SIG-M5 (cell line): ENCODE results near the gene PLEKHA3.
A peak's percentile ranks its signal among the peaks of the same experiment; 100 is the strongest.
"Not testable (repeated sequence)": the region's sequence is repeated elsewhere in the genome, so short reads cannot be mapped to it uniquely, and the experiment has no call there.

Source experiments
- DNase-seq: peaks from one replicate; lab custom pipeline; 2025; lab: John Stamatoyannopoulos, UW

PLEKHA3 gene

GRCh38 chr2:178480227-178481181 is at the start of gene PLEKHA3:
TSS of gene PLEKHA3 (plus strand) at chr2:178480457. CDS start at chr2:178480870, 413 bp downstream.
- DNase-seq: peak; percentile 63

DNA sequence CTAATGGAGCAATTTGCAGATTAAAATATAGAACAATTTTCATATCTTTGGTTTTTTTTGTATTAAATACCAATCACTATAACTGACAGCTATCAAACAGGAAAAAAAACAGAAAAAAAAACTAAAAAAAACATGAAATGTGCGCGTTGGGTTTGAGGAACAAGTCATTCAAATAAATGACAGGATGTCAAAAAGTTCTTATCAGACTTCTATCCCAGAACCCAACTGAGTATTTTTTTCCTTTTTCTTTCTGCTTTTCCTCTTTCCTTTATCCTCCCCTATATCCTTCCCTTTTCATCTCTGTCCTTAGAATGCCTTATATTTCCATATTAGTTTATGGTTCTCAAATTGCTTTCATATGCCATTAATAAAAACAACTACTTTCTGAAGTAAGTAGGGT is 43.6 kb upstream of the PLEKHA3 start:
- no peak for DNase-seq

- DNase-seq: no peak
Observed at GRCh38 chr2:178441426-178441825, 38.8 kb upstream of the PLEKHA3 start.

- no peak for DNase-seq
Observed at GRCh38 chr2:178448968-178449661, 31.1 kb upstream of the PLEKHA3 start.

- no peak for DNase-seq
Observed at GRCh38 chr2:178449700-178450523, 30.3 kb upstream of the PLEKHA3 start.

- DNase-seq: no peak
Observed at GRCh38 chr2:178450524-178450773, 29.8 kb upstream of the PLEKHA3 start.

DNA sequence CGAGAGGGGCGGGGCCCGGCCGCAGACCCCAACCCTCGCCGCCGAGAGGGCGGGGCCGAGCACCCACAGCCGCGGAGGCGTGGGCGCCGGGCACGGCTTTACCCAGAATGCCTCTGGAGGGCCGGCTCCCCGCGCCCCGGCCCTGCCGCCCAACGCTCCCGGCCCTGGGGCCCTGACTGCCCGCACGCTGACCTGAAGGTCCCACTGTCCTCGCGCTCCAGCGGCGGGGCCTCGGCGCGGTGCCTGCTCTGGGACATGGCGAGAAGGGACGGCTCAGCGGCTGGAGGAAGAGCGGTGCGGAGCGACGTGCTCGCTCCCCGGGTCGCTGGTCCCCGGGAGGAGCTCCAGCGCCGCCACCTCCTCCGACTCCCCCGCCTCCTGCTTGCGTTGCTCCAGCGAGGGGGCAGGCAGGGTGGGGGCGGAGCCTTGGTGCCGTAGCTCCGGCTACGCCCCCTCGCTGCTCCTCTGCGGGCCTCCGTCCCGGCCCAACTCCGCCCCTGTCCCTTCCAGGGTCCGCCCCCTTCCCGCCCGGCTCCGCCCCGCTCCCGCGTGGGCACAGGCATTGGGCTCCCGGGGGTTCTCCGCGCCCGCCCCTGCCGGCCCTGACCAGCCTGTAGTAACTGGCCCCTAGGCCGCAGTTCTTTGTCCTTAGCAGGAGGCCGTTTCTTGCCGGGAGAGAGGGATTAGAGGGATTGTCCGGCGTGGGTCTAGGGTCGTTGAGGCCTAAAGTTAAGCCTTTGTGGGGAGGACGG is 29.3 kb upstream of the PLEKHA3 start, which contains the start of the genes PJVK and PRKRA:
PJVK (plus strand) TSS at position 605 of the 752 bp plus-strand sequence. CDS start 2,032 bp downstream, outside the sequence.
PRKRA (minus strand) TSS at position 402 of the 752 bp plus-strand sequence; CDS start at position 257, 145 bp downstream.
- peak; percentile 69 for DNase-seq

GRCh38 chr2:178452334-178452733 is 27.9 kb upstream of the PLEKHA3 start:
- no peak for DNase-seq

DNA sequence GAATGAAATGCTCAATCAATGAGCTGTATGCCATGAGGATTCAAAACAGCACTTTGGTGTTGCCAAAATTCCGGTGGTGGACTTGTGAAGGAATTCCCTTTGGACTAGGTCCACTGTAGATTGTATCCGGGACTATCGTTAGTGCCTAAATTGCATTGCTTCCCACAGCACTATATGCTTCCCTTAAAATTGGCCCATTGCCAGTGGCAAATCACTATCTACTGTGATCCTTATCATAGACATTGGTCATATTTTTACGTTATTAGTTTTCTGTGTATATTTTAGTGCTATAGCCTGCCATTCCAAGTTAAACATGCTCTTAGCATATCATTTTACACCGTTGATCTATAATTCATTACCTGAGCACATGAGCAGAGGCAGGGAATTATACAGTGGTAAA is 27.4 kb upstream of the PLEKHA3 start:
- DNase-seq: no peak

DNA sequence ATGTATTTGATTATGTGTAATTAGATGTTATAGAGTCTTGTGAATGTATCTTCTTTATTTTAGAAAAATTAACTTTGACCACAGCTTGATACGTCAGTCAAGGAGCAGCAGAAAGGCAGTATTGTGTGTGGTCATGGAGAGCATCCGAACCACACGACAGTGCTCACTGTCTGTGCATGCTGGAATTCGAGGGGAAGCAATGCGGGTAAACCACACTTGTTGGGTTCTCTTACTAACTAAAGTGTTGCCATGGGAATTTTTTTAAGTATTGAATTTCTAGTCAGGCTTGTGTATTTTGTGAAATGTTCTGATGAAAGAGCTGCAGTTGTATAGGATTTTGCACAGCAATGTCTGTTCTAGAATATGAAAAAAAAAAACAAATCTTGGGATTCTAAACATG is 24.3 kb upstream of the PLEKHA3 start:
- DNase-seq: no peak

DNA sequence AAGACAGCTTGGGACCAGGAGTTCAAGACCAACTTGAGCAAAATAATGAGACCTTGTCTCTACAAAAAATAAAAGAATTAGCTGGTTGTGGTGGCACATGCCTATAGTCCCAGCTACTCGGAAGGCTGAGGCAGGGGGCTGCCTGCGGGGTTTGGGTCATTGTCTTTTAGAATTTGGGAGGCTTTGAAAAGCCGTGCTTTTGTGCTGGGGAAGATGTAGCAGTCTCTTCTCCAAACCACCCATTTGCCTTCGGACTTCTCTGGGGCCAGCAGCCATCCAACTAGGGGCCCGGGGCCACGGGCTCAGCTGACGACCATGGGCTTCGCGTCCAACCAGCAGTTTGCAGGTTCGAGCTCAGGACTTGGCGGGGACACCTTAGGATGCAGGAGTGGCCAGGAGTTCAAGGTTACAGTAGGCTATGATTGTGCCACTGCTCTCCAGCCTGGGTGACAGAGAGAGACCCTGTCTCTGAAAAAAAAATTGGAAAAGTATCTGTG is 22.8 kb upstream of the PLEKHA3 start:
- no peak for DNase-seq

DNA sequence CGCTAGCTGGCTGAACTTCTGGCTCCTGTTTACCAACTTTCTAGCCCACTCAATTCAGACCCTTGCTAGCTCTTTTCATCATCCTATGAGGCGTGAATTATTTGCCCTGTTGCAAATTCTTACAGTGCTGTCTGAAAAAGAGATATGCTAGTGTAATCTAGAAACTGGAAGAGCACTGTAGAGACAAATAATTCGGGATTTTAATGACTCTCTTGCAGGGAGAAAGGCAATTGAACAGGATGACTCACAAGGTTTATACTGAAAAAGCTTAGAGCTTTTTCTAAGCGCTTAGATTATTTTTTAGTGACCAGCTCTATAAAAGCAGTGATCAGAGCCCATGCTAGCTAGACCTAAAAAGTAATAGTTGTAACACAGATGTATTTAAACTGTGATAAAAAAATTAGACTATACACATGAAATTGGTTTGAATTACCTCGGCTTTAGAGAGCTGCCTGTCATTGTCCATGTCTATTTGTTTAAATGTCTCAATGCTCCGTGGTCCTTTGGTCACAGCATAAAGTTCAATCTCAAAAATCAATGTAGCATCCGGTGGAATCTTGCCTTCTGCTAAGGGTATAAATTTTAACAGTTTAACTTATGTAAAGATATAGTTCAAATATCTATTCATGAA is 10.9 kb upstream of the PLEKHA3 start:
- no peak for DNase-seq

- not testable (repeated sequence) for DNase-seq
Observed at GRCh38 chr2:178471313-178471712, 8.9 kb upstream of the PLEKHA3 start.

GRCh38 chr2:178473373-178473772 is 6.9 kb upstream of the PLEKHA3 start:
- no peak for DNase-seq

DNA sequence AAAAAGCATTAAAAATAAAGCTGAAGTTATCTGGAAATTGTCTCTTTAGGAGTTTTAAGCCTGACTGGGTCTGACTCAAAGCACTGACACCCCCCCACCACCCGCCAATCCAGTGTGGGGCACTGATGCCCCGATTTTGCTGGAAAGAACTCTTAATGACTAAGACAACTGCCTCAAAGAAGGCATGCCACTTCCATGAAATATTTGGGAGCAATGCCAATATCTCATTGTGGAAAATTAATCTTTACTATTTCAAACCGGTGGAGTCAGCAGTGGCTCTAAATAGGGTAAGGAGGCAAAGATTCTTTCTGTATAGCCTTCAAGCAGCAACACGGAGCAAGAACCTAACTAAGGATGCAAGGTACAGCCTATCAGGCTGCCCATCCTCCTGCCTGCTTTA is 6.3 kb upstream of the PLEKHA3 start:
- DNase-seq: no peak

DNA sequence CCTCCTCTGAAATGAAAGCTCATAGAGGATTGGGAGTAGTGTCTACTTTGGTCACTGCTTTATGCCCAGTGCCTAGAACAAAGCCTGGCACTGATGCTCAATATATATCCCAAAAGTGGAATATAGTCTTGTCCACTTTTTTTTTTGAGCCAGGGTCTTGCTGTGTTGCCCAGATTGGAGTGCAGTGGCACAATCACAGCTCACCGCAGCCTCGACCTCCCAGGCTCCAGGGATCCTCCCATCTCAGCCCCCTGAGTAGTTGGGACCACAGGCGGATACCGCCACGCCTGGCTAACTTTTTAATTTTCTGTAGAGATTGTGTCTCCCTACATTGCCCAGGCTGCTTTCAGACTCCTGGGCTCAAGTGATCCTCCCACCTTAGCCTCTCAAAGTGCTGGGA is 5.7 kb upstream of the PLEKHA3 start:
- no peak for DNase-seq

GRCh38 chr2:178476477-178476876 is 3.8 kb upstream of the PLEKHA3 start:
- DNase-seq: no peak

- no peak for DNase-seq
Observed at GRCh38 chr2:178477443-178478129, 2.7 kb upstream of the PLEKHA3 start.

GRCh38 chr2:178478130-178478438 is 2.2 kb upstream of the PLEKHA3 start:
- no peak for DNase-seq
